ENCODE measurements around the gene APPL1. TPM values are rescaled to one million over a fixed set of nuclear protein-coding genes. Genes with fewer than 3 reads are reported as not detected.

The APPL1 gene
- total RNA-seq, 1 donor from 2014 or later: 47.7 TPM

- no peak for DNase-seq (ENCODE audit: low read depth)
These were observed 34.4 kb downstream of the APPL1 start for GRCh38 chr3:57261929-57262328.

- no peak for DNase-seq (ENCODE audit: low read depth)
These were observed 40.9 kb downstream of the APPL1 start for GRCh38 chr3:57268416-57268815.

GRCh38 chr3:57274845-57275244 lies 47.3 kb downstream of the APPL1 start:
- DNase-seq (ENCODE audit: low read depth): peak; percentile 7

GRCh38 chr3:57275393-57275792 lies 47.9 kb downstream of the APPL1 start:
- no peak for DNase-seq (ENCODE audit: low read depth)

GRCh38 chr3:57278237-57278636 lies 50.7 kb downstream of the APPL1 start:
- no peak for DNase-seq (ENCODE audit: low read depth)

- DNase-seq (ENCODE audit: low read depth): no peak
These were observed 52.2 kb downstream of the APPL1 start for GRCh38 chr3:57279685-57280084.

- peak; percentile 7 for DNase-seq (ENCODE audit: low read depth)
These were observed 54.2 kb downstream of the APPL1 start for GRCh38 chr3:57281715-57282114.

- no peak for DNase-seq (ENCODE audit: low read depth)
These were observed 55.8 kb downstream of the APPL1 start for GRCh38 chr3:57283334-57283733.

GRCh38 chr3:57287205-57287604 lies 59.7 kb downstream of the APPL1 start:
- DNase-seq (ENCODE audit: low read depth): no peak

- DNase-seq (ENCODE audit: low read depth): no peak
These were observed 60.9 kb downstream of the APPL1 start for GRCh38 chr3:57288403-57288802.

GRCh38 chr3:57292159-57292896 lies 64.8 kb downstream of the APPL1 start, which contains the start of gene ASB14:
Gene ASB14, minus strand, starts transcription at chr3:57292685. Its CDS starts 652 bp downstream, at chr3:57292033.
- DNase-seq (ENCODE audit: low read depth): no peak

- no peak for DNase-seq (ENCODE audit: low read depth)
These were observed 65.5 kb downstream of the APPL1 start for GRCh38 chr3:57292897-57293526.

GRCh38 chr3:57298041-57298440 lies 70.5 kb downstream of the APPL1 start:
- DNase-seq (ENCODE audit: low read depth): peak; percentile 88

GRCh38 chr3:57303520-57303919 lies 76.0 kb downstream of the APPL1 start:
- peak; percentile 14 for DNase-seq (ENCODE audit: low read depth)

- DNase-seq (ENCODE audit: low read depth): no peak
These were observed 82.3 kb downstream of the APPL1 start for GRCh38 chr3:57309769-57310360.

GRCh38 chr3:57314204-57314603 lies 86.7 kb downstream of the APPL1 start:
- DNase-seq (ENCODE audit: low read depth): no peak

Other genes with a start within 250 kb of the APPL1 start
- gene SPATA12, start 167.1 kb upstream of the APPL1 start, total RNA-seq: 0.10 TPM in 1 of 2 replicates, not detected in the other
- 2.8 and 7.7 TPM in 2 replicates for gene IL17RD, start 62.4 kb upstream of the APPL1 start, total RNA-seq
- 0.55 TPM in 1 of 2 replicates, not detected in the other for gene HESX1, start 27.8 kb upstream of the APPL1 start, total RNA-seq
- 0.17 TPM in 1 of 2 replicates, not detected in the other for gene ASB14, start 65.0 kb downstream of the APPL1 start, total RNA-seq